ENCODE results near the gene PAX1.

PAX1 gene

DNA sequence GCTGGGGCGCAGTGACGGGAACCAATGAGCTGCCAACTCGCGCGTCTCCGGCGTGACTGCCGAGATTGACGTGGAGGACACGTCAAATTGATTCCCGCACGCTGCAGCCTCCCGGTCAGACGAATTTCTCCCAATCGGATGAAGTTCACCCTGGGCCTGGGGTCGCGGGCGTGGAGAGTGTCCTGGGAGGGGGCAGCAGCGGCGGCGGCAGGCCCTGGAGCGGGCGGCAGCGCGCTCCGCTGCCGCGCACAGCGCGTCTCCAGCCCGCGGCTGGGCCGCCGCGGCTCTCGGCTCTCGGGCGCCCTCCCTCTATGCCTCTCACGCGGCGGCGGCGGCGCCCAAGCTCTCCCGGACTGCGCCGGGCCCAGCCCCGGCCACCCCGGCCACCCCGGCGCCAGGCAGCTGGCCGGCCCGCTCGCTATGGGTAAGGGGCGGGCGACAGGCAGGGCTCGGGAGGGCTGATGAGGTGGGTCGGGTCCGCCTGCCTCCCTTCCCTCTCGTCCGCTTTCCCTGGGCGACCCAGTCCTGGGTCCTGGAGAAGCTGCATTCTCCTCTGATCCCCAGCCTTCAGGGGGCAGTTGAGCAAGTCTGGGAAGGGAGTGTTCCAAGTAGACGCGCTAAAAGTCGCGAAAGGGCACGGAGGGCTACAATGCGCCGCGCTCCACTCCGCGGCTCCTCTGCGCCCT lies at the start of gene PAX1:
Gene PAX1, plus strand, starts transcription at position 90 of the 686 bp plus-strand sequence. Its CDS starts 49 bp downstream, at position 139.
- DNase-seq = no peak

DNA sequence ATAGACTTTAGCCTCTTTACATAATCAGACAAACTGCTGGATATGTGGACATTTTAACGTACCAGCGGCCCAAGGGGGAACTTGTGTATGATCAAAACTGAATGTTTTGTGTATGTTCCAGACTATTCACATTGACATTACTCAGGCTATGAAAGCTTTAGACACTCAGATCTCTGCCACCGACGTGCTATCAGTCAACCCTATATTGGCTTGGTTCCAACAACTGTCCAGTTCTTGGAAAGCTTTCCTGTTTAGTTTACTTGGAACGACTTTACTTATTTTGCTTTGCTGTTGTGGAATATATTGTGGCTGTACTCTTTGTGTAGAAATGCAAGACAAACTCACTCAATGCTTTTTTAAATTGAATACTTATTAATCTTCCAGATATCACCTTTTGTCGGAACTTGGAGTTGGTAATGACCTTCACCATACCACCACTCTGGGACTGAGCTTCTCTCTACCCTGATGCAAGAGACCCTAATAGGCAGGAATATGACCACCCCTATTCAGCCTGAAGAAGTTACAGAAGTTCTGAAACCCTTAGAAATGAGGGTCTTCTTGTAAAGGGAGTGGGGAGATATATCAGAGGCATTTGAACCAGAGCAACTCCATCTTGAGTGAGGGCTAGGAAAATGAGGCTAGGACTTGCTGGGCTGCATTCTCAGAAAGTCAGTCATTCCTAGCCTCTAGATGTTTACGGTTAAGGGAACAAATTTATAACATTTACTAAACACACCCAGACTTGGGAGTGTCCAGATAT lies 49.0 kb upstream of the PAX1 start:
- no peak for DNase-seq

DNA sequence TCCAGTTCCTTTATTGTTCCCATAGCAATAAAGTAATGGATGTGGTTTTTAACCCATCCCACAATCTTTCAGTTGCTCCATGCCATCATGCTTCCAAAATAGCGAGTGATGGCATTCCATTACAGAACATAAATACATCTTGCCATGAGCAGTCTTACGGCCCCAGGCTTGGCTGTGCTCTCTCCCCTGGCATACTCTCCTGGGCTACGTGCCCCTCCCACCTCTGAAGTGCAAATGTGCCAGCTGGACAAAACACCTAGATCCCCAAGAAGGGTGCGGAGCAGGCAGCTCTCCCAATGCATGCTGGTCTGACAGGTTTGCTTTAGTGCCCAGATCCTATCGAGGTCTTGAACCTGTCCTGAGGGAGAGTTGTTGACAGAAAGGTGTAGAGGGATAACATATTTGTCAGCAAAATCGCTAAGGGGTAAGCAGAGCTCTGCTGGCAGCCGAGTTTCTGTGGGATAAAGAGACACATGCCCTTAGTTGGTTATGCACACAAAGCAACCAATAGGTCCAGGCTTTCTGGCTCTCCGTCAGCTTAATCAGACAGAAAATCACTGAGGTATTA lies 43.9 kb upstream of the PAX1 start:
- no peak for DNase-seq

DNA sequence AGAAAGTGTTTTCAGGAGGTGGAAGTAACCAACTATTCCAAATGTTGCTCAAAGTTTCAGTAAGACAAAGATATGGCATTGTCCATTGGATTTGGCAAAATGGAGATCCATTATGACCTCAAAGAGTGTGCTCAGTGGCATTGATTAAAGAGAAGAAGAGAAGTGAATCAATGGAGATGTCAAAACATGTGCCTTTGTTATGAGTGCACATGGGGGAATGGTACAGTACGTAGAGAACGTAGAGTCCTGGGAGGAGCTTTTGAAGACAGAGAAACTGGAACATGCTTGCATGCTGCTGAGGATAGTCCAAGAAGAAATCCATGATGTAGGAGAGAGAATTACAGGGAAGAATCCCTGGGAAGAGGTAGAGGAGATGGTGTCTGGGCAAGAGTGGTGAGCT lies 42.0 kb upstream of the PAX1 start:
- no peak for DNase-seq

DNA sequence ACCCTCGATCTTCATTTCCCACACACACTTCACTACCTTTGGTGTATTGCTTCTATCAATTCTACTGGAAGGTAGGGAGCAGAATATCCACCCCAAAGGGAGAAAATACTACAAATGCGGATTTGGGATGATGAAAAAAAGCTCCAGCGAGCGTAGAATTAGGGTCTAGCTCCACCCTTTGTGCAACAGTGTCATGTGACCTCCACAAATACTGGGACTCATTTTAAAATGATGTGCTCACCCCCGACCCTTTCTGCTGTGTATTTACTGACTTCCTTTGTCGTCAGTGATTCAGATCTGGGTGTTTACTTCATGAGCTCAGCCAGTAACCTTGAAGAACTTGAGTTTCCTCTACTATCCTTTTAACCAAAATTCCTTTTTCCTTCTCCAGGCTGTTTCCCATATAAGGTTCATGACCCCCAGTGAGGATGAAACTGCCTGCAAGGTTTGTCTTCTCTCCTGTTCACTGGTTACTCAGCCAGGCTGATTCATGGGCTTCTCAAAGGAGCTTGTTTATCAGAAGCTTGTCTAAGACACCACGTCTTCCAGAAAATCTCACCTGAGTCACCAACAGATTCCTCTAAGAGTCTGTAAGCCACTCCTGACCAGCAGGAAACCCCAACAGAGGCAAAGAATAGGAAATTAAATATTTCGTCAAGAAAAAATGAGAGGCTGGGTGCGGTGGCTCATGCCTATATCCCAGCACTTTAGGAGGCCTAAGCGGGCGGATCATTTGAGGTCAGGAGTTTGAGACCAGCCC lies 39.6 kb upstream of the PAX1 start:
- DNase-seq = no peak

DNA sequence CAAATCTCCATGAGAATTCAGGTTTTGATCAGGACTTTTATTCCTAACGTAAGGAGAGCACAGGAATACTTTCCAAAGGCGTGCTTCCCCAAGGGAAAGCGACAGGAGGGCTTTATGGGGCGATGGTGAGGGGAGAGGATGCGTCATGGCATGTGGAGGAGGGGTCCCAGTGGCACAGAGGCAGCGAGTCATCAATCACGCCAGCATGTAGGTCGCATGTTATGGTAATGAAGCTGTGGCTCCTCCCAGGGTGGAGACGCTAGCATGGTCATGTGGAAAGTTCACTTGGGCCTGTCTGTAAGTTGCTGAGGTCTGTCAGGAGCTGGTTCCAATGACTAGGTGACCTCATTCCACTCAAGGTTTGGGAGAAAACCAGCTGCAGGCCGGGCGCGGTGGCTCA lies 35.3 kb upstream of the PAX1 start:
- DNase-seq = no peak

DNA sequence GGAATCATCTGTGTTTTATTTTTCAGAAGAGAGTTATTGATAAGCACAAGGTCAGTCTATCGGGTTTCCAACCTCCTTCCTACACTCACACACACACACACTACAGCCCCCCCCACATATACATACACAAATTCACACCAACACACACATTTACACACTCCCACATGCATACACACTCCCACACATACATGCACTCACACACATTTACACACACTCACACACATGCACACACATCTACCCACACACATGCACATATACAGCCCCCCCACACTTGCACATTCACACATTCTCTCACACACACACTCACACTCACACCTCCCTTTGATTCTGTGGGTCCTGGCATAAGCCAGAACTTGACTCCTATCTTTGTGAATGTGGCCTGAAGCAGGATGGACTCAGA lies 34.5 kb upstream of the PAX1 start:
- no peak for DNase-seq

DNA sequence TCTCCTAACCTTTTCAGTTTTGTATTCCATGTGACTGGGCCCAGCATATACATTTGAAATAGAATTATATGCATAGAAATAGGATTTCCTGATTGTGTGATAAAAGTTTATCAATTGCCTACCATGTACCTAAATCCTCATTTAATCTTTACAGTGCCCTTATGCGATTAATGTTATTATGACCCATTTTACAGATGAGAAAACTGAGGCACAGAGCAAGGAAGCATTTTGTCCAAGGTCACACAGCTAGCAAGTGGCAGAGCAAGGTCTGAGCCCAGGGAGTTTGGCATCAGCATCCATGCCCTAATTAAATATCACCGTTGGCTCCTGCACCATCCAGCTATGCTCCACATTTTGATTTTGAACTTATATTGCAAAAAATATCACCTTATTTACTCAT lies 28.2 kb upstream of the PAX1 start:
- no peak for DNase-seq

DNA sequence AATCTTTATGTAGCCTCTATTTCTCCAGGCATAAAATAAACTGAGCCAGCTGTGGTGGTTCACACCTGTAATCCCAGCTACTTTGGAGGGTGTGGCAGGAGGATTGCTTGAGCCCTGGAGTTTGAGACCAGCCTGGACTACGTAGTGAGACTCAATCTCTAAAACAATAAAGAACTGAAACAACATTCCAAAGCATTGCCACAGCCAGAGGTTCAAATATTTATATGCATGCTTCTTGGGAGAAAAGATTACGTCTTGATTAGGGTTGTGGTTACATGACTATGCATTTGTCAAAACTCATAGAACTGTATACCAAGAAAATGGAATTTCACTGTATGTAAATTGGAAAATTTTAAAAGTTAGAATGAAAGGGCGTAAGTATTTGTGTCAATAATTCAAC lies 27.7 kb upstream of the PAX1 start:
- no peak for DNase-seq

DNA sequence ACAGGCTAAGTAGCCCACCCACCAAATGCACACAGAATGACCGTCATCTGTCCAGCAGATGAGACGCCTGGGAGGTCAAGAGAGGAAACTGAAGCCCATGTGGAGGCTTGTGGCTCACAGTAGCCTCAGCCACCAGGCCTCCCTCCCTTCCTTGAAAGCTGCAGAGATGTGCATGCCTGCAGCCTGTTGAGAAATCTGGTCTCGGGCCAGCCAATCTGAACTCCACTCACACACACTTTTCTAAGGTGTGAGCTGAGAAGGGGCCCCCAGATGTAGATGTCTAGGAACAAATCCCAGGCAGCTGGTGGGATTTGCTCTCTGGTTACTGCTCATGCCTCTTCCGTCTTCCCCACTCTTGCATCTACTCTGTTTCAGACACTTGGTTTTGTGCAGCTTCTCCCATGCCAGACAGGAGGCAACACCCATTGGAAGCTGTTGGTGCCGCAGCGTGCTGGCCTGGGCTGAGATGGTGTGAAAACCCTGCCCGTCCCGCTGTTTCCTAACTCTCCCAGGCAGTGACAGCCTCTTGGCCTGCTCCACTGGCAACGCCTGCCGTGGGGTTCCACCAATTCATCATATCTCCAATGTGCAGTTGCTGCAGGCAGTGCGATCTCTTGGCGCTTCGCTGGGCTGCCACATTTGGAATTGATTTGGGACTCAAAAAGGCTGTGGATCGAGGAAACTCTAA lies 24.1 kb upstream of the PAX1 start:
- no peak for DNase-seq

DNA sequence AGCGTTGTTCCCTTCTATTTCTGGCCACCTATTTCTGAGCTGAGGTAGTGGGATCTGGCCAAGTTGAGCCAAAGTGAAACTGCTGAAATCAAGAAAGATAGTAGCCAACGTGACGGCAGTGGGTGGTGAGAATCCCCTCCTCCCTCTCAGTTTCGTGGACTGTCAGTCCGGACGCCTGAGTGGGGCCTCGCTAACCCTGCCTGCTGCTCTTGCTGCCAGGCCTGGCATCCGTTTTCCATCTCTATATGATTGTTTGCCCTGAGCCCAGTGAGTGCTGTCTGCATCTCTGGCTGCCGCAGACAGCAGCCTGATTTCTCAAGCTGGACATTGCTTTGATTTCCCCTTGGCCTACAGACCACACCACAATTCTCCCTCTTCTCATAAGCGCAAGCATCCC lies 23.5 kb upstream of the PAX1 start:
- DNase-seq = no peak

DNA sequence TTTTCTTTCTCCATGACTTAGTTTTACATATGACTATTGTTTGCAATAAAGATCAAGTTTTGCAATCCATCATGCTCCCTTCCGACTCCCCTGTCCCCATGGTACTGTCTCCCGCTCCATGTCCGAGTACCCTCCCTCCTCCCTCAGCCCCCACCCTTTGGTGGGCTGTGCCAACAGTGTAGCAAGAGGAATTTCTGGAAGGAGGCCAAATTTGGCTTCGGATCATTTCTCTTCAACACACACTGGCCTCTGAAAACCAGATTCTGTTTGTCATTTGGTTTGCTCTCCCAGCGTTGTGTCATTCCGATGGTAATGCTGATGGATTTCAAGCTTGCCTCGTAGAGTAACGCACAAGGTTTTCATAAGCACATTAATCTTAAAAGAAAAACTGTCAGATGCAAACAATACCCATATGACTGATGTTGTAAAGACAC lies 22.9 kb upstream of the PAX1 start:
- no peak for DNase-seq

DNA sequence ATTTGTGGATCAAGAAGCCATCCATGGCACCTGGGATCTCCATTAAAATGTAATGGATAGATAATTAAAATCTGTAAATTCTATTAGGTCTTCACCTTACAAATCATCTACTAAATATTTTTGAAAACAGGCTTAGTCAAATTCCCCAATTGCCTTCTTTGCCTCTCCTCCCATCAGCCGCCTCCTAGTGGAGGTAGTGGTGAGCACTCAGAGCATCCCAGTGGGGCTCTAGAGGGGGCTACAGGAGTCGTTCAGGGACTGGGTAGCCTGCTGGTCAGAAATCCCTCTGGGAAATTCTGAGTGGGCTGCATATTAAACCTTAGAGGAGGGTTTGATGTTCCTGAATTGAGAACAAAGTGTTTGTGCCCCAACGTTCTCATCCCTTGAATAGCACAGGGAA lies 20.8 kb upstream of the PAX1 start:
- DNase-seq = no peak

DNA sequence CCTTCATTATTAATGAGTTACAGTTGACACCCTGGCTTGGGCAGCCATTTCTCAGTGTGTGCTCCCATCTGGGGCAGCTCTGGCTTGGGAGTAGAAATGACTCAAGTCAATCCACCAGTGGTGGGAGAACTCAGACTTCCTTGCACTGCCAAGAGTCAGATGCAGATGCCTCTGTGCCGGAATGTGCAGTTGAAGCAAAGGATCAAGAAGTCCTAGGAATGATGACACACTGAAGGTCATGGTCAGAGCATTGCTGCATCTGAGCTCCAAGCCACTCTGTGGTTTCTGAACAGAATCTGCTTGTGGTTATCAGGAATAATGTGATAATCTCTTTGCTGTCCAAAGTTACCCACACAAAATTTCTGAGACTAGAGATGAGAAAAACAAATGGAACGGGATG lies 19.5 kb upstream of the PAX1 start:
- DNase-seq = no peak

DNA sequence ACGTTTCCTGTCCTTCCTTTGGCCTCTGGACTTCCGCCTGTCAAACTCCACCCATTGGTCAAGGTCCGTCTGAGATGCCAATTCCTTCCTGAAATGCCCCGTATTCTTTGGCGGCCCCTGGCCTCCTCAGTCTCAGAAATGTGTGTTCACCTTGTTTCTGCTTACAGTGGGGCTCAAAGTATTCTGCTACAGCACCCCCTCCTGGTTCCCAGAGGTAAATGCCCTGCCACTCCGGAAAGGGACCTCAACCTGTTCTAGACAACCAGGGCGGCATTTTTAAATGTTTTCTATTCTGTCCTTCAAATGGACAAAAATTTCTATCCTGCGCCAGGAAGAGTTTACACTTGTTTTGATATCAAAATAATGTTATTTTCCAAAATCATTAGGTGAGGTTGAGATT lies 12.1 kb upstream of the PAX1 start:
- no peak for DNase-seq

DNA sequence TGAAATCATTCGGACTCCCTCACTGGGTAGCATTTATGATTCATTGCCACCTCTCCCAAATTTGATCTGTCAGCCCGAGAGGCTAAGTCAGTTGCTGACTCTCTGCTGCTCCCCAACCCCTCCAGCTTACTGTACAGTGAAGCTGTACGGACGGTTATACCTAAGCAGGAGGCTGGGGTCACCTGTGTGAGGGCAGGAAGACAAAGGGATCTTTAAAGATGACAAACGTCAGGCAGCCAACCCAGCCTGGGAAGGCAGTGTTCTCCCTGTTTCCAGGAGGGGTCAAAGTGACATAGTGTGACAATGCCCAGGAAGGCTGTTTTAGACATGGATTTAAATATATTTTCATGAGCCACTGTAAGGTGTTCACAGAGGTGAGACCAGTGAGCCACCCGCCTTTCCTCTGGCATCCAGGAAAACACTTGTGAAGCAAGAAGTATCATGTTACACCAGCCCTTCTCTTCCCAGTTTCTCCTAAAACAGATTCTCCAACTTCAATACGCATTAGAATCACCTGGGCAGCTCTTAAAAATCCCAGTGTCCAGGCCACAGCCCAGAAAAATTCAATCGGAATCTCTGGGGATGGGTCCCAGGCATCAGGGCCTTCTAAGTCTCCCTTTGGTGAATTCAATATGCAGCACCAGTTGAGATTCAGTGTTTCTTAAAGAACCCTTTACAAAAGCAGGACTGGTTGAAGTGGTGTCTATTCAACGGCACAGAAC lies 6.8 kb upstream of the PAX1 start:
- DNase-seq = no peak

DNA sequence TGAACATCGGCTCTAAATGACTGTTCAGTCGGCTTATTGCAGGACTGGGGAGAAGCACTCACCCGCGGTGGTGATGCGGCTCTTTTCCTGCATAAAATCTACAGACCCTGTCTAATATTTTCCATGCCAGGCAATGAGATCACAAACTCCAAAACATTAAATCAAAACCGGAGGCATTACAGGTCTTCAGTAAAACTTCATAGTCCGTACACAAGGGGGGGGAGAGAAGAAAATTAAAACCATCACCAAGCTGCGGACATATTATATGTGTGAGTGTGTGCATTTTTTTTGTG lies 6.3 kb upstream of the PAX1 start:
- no peak for DNase-seq

DNA sequence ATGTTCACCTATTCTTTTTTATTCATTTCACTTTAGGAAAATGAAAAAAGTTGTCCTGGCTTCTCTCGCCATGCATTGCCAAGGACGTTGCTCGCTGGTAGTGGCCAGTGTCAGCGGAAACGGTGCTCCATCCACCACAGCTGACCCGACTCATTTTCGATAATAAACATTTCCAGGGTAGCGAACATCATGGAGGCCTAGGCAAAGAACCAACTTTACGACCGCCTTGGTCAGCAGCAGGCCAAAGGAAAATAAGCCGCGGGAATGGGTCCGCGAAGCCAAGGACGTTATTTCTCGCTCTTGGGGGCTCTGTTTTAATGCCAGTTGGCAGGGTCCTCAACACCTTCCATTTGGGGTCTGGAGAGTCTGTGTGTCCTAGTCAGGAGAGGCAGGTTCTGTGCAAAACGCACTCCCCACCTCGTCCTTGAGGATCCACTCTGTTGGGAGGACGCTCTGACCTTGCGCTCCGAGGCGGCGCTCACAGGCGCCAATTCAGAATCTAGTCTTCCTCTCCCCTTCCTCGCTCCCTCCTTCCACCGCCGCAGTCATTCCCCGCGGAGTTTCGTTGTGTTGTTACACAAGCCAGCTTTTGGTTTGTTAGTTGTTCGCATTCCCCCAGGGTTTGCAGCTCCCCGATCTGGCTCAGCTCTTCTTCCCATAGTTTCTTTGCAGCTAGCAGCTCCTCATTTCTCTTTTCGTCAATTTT lies 4.1 kb upstream of the PAX1 start:
- DNase-seq = no peak

DNA sequence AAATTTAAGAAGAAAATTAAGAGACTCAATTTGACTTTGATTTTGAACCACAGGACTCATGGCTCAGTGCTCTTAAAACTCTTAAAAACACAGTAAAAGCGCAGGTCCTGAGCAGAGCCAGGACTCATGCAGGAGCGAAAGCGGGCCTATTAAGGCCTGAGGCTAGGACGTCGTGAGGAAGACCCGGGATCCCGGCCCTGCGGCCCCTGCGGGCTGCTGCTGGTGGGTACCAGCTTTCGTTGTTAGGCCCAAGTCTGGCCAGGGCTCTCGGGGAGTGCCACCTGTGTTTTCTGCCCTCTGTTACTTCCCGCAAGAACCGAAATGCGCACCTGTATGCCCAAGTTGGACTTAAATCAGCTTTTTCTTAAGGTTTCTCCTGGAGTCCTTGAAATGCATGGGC lies 3.4 kb upstream of the PAX1 start:
- no peak for DNase-seq

DNA sequence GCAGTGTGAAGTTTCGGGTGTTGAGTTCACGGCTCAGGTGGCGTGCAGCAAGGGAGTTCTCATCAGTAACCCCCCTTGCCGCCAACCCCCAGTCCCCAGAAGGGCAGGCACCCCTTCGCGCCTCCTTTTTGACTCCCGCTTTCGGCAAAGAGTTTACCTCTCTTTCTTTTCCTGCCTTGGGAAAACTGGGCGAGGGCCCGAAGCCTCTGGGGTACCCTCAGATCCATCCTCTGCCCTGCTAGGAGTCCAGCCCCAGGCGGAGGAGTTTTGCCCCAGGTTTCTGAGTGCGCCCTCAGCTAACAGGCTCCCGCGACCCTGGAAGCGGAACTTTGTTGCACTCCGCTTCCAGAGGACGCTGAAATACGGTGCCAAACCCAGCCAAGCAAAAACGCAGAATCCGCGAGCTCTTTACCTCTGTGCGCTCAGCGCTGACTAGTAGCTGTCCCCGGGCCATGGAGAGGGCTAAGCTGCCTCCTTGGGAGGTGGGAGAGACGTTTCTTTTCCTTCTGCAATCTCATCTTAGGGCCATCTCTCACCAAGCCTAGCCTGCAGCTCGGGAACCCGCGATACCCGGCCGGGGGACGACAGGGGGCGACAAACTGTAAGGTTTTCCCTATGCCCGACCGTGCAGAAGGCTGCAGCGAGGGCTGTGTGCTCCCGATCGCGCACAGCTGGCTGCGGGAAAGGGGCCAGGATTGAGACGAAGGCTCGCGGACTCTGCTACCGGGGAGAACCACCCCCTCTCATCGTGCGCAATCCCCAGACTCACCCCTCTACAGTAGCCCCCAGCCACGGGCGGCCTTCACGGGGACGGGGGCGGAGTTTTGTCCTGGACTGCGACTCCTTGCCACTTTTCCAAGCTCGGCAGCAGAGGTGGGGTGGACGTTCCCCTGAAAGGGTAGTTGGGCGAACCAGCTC lies 2.7 kb upstream of the PAX1 start:
- DNase-seq = peak; percentile 25
